GM06990 (cell line): Measurements from ENCODE around the gene NR2F2.
A peak's percentile ranks its signal among the peaks of the same experiment; 100 is the strongest.

Experiments
- DNase-seq: peaks from one replicate; pipeline ENCODE4 v3.0.0-alpha.2; 2011; ENCODE audit not compliant: insufficient read length; ENCODE audit errors: extremely low read depth
- H3K27me3 ChIP-seq: replicated peaks from 2 replicates; pipeline ENCODE4 v1.6.0; 2011; ENCODE audit warnings: low read length; ENCODE audit not compliant: control insufficient read depth, insufficient read depth
- H3K36me3 ChIP-seq: 2 replicates; pipeline ENCODE4 v1.5.1; 2011; ENCODE audit warnings: low read length; ENCODE audit not compliant: control insufficient read depth, insufficient read depth
- H3K4me3 ChIP-seq: replicated peaks from 2 replicates; pipeline ENCODE4 v1.5.1; 2011; ENCODE audit warnings: low read depth, mild to moderate bottlenecking, control low read depth, low read length
- TF ChIP-seq, protein P1 (sequence below): IDR thresholded peaks from 2 replicates; pipeline ENCODE4 v1.5.1; 2011; ENCODE audit warnings: low read length, control low read depth, mild to moderate bottlenecking, inconsistent platforms; ENCODE audit not compliant: insufficient read depth, poor library complexity, severe bottlenecking

The NR2F2 gene

DNA sequence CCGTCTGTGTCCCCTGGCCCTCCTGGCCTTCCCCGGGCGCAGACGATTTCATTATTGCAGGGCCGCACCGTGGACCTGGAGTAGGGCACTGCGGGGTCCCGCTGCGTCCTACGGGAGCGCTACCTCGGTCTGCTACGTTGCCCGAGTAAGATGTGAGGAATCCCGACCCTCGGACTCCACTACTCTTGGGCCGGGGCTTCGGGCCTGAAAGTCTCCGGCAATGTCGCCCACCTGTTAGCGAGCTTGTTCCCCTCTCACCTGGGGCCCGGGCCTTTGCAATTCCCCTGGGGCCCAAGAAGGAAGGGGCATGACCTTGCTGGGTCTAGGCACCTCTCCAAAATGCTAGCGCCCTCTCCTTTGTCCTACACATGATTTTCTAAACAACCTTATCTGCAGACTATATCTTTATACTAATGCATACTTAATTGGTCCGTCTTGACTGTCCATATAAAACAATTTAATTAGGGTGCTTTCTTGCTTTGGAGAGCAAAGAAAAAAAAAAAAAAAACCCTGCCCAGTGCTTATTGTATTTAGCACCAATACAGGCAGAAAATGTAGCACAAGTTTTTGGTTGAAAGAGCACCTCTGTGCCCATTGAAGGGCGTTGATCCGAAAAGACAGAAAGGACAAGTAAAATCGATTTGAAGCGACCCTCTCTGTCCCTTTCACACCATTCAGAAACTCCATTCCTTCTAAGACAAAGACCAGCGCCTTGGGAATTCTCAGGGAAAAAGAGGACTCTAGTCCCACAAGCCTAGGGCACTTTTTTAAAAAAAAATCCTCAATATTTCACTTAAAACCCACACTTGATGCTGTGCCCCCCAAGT lies 7.0 kb upstream of the NR2F2 start:
- Histone ChIP-seq H3K27me3 (peaks cover 5% of the 10 kb centered on the region), H3K36me3 (no peaks in the 10 kb centered on the region), H3K4me3 (no peak overlapping the region)
- DNase-seq: no peak
- TF ChIP-seq, protein P1, sequence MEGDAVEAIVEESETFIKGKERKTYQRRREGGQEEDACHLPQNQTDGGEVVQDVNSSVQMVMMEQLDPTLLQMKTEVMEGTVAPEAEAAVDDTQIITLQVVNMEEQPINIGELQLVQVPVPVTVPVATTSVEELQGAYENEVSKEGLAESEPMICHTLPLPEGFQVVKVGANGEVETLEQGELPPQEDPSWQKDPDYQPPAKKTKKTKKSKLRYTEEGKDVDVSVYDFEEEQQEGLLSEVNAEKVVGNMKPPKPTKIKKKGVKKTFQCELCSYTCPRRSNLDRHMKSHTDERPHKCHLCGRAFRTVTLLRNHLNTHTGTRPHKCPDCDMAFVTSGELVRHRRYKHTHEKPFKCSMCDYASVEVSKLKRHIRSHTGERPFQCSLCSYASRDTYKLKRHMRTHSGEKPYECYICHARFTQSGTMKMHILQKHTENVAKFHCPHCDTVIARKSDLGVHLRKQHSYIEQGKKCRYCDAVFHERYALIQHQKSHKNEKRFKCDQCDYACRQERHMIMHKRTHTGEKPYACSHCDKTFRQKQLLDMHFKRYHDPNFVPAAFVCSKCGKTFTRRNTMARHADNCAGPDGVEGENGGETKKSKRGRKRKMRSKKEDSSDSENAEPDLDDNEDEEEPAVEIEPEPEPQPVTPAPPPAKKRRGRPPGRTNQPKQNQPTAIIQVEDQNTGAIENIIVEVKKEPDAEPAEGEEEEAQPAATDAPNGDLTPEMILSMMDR: no peak

DNA sequence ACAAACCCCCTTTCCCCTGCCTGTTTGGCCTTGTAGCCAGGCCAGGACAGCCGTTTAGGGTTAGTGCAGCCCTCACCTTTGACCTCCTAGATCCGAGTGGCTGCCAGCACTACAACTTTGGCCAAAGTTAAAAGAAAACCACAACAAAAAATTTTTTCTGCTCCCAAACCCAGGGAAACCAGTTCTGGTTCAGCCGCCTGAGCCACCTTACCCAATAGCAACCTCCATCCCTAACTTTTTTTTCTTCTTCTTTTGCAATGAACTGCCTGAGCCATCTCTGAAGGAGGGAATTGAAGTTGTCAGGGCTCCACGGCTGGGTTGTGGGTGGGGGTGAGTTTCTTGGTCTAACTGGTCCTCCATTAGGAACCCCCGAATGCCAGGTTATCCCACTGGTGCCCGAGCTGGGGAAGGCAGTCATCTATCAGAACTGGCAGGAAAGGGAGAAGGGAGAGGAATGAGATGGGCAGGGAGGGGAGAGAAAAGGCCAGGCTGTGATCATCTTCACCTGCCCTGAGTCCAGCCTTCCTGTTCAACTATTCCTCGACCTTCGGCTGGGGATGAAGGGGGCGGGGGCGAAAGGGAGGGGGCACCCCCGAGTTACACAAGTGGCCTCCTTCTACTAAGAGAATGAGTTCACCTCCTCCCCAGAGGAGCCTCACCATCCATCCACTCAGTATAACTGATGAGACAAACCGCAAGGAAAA lies 6.2 kb upstream of the NR2F2 start:
- Histone ChIP-seq H3K36me3 (no peaks in the 10 kb centered on the region), H3K4me3 (no peak overlapping the region), H3K27me3 (peaks cover 5% of the 10 kb centered on the region)
- TF ChIP-seq, protein P1: no peak
- no peak for DNase-seq

DNA sequence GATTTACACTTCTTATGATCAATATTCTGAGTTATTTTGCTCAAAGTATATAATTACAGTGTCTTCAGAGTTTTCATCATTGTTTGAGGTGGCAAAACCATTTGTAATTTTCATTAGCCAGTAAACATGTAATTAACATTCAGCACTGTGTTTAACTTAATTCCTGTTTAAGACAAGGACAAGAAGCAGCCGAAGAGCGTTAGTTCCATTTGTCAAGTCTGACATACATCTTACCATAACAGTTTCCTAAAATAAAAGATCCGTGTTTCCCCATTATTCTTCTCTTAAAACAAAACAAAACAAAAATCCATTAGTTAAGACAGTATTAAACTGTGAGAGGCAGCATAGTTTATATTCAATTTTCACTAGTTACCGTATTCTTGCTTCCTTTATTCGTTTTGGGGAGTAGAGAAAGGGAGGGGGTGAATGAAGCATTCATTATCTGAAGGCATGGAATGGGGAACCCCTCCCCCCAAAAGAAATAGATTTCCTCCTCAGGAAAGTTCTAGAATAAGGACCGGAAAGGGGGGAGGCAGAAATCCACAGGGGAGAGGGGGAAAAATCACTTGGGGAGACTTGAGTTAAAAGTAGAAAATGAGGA lies 5.5 kb upstream of the NR2F2 start:
- peaks cover 5% of the 10 kb centered on the region for H3K27me3 ChIP-seq
- H3K4me3 ChIP-seq: no peak overlapping the region
- no peaks in the 10 kb centered on the region for H3K36me3 ChIP-seq
- TF ChIP-seq, protein P1: no peak
- no peak for DNase-seq

DNA sequence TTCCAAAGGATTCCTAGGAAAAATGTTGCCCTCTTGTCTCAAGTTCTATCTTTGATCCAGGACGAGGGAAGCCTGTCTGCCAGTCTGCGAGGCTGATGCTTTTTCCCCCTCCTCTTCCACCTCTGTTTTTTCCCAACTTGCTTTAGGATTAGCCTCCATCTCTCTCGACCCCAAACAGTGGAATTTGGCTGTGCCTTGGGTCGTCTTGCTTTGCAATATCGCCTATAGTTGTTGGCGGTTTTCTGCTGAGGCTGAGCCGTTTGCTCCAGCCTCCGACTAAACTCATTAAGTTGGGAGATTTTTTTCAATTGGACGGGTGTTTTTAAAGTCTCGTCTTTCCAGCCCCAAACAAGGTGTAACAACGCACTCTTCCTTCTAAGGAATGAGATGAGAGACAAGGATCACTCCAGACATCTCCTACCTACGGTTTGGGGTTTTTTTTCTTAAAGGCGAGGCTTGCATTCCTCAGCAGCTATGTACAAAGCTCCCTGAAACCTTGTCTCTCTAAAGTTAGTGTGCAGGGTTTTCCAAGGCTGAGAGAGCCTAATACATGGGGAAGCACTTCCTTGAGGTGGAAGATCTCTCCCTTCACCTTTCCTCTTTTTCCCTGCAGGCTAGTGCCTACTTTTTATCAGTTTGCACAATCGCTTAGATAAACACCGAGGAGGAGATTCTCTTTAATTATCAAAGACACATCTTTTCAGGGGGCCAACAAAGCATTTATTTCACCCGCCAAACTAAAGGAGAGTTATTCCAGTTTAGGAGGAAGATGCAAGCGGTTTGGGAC lies 4.8 kb upstream of the NR2F2 start:
- no peaks in the 10 kb centered on the region for H3K36me3 ChIP-seq
- no peak overlapping the region for H3K4me3 ChIP-seq
- DNase-seq: no peak
- TF ChIP-seq, protein P1: no peak
- H3K27me3 ChIP-seq: peaks cover 3% of the 10 kb centered on the region

DNA sequence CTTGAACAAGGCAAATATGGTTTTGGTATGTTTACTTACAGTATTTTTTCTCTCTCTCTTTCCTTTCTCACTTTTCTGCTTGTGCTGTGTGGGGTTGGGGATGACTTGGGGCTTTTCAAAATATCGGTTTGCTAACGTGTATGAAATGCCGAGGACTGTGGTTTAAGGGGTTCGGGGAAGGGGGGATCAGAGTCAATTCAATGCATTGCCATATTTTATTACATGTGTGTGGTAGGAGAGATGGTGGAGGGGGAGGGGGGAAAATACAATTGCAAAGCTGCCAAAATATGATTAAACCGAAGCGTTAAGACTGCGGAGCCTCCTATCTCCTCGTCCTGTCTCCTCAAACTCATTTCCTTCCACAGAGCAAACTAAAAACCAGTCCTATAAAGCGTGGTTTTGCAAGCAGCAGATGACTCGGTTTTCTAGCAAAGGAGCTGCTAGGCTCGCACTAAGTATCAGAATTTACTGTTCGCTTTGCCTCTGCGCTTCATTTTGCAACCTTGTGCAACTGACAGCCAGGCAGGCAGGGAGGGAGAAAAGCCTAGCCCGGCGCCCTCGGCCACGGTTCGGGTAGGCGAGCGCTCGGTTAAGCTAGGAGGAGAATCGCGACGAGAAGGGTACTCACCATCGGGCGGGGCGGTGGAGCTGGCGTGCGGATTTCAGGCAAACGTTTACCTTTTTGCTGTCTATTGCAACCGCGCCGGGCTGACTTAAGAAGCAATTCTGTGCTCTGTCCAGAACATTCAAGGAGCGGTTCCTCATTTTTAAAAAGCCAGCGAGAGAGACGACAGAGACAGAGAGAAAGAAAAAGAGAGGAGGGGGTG lies 4.0 kb upstream of the NR2F2 start:
- H3K27me3 ChIP-seq: no peaks in the 10 kb centered on the region; the same call in 1 of the 2 replicates
- no peak for DNase-seq

More for the DNA sequence above, 4.0 kb upstream of the NR2F2 start:
- TF ChIP-seq, protein P1: no peak
- H3K4me3 ChIP-seq: peak overlapping the region; percentile 57
- no peaks in the 10 kb centered on the region for H3K36me3 ChIP-seq
